ENCODE measurements around the gene PTH1R.

PTH1R gene

DNA sequence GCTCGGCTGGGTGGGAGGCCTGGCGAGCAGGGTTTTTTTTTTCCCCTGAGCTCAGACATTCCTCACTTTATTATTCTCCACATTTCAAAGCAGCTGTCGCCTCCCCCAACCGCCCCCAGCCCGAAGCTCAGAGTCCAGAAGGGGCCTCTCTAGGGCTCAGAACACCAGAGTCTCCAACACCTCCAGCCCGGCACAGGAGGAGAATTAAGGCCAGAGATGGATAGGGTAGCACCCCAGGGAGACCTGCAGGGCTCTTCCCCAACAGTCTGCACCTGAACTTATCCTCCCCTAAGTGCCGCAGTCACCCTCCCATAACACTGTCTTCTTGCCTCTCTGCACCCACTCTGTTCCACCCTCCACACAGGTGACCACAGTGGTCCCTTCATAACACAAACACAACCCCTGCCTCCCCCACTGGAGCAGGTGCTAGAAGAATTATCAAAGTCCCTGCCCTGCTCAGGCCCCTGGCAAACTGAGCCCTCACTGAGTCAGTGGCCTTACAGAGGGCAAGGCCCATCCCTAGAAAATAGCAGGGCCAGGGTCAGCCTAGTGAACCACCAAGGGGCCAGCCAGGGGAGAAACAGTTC is 28.4 kb upstream of the PTH1R start:
- in situ Hi-C loops (cut with MboI; ENCODE audit: low pct_unique_long_range_greater_than_20kb, low sequenced_read_pairs, unreplicated experiment): no loop called here
- TF ChIP-seq, protein P1, sequence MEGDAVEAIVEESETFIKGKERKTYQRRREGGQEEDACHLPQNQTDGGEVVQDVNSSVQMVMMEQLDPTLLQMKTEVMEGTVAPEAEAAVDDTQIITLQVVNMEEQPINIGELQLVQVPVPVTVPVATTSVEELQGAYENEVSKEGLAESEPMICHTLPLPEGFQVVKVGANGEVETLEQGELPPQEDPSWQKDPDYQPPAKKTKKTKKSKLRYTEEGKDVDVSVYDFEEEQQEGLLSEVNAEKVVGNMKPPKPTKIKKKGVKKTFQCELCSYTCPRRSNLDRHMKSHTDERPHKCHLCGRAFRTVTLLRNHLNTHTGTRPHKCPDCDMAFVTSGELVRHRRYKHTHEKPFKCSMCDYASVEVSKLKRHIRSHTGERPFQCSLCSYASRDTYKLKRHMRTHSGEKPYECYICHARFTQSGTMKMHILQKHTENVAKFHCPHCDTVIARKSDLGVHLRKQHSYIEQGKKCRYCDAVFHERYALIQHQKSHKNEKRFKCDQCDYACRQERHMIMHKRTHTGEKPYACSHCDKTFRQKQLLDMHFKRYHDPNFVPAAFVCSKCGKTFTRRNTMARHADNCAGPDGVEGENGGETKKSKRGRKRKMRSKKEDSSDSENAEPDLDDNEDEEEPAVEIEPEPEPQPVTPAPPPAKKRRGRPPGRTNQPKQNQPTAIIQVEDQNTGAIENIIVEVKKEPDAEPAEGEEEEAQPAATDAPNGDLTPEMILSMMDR (IDR thresholded peaks at IDR 0.05; ENCODE audit: extremely low read depth, insufficient read depth, missing control alignments): no peak
- no peak for DNase-seq (ENCODE audit: low spot score)

DNA sequence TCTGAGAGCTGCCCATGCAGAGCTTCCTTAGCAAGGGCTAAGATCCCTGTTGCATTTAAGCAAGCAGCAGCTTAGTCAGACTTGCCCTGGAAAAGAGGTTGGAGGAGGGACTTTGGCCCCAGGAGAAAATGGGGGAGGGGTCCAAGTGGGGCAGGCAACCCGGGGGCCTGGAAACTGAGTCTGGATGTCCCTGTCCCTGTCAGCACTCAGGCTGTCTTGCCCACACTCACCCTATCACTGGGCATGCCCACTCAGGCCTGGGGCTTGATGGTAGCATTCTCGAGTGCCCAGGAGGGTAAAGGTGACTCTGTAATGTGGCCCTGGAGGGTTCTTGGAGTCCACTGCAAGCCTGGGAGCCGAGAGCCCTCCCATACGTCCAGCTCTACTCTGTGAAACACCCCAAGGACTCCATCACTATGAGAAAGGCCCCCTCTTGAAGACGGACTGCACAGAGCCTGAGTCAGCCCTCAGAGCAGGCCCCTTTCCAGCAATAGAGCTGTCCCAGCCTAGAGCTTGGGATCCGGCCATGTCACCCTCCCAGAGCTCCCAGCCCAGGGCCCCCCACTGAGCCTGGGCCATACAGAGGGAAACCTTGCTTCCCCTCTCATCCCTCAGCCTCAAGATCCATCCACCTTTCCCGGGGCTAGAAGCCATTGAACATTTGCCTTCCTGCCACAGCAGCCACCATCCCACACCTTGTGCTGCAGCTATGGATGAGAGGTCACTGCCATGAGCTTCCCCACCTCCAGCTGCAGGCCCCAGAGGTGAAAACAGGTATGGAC is 27.6 kb upstream of the PTH1R start:
- no peak for DNase-seq (ENCODE audit: low spot score)
- in situ Hi-C loops (cut with MboI; ENCODE audit: low pct_unique_long_range_greater_than_20kb, low sequenced_read_pairs, unreplicated experiment): no loop called here
- TF ChIP-seq, protein P1 (IDR thresholded peaks at IDR 0.05; ENCODE audit: extremely low read depth, insufficient read depth, missing control alignments): no peak

DNA sequence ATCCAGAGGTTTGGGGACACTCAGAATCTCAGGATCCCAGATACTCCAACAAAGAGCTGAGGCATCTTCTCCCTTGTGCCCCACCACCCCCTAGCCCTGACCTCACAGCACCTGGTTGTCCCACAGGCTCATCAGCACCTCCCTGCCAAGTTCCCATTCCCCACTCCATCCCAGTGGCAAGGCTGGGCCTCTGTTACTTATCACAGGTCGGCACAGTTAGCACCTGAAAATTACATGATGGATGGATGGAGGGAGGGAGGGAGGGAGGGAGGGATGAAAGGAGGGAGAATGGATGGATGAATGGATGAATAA is 27.1 kb upstream of the PTH1R start:
- in situ Hi-C loops (cut with MboI; ENCODE audit: low pct_unique_long_range_greater_than_20kb, low sequenced_read_pairs, unreplicated experiment): no loop called here
- TF ChIP-seq, protein P1 (IDR thresholded peaks at IDR 0.05; ENCODE audit: extremely low read depth, insufficient read depth, missing control alignments): no peak
- DNase-seq (ENCODE audit: low spot score): no peak

DNA sequence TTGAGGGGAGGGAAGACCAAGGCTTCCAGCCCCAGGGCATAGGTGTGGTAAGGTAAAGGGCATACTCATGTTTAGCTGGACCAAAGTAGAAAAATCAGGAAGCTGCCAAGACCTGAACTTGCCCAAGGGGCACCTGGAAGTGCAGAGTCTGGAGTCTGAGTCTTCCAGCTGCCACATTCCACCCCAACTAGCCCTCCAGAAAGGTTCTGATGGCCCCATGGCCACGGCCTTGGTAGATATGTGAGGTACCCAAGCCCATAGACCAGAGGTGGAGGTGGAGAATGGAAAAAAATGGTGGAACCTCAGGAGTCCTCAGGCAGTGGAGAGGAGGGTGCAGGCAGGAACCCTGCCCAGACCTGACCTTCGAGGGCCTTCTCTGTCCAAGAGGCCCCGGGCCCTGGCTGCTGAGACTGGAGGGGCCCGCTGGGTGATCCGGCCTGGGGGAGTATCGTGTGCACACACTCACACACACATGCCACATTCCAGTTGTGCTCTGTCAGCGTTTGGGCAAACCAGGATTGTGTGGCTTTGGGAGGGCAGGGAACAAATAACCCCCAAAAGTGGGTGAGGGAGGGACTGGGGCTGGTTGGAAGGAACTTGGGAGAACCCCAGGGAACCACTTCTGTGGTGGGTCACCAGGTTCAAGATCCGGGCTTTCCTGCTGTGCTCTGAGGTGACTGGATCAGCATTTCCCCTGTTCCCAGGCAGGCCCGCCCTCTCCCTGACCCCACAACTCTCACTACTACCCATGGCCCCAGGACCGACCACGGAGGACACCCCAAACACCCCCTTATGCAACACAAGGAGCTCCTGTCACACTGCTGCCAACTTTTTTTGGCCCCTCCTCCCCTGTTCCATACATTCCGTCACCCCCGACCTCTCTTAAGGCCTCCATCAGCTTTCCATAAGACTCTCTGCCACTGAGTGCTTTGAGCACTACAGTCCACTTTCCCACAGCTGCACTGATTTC is 25.9 kb upstream of the PTH1R start:
- in situ Hi-C loops (cut with MboI; ENCODE audit: low pct_unique_long_range_greater_than_20kb, low sequenced_read_pairs, unreplicated experiment): no loop called here
- DNase-seq (ENCODE audit: low spot score): no peak

DNA sequence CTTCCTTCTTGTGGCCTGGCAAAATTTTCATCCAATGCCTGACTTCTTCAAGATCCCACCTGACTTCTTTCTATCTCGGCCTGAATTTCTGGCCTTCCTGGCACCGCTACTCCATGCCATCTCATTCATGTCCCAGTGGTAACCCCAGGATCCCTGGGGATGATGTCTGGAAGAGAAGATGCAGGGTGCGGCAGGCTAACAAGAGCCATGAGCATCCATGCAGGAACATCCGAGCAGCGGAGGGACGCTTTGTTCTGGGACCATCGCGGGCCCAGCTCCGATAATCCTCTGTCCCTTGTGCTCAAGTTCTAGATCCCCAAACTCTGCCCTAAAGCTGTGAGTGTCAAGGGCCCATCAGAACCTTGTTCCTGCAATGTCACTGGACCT is 25.2 kb upstream of the PTH1R start:
- in situ Hi-C loops (cut with MboI; ENCODE audit: low pct_unique_long_range_greater_than_20kb, low sequenced_read_pairs, unreplicated experiment): no loop called here
- no peak for DNase-seq (ENCODE audit: low spot score)
- TF ChIP-seq, protein P1 (IDR thresholded peaks at IDR 0.05; ENCODE audit: extremely low read depth, insufficient read depth, missing control alignments): no peak

More for the DNA sequence above, 25.9 kb upstream of the PTH1R start:
- TF ChIP-seq, protein P1 (IDR thresholded peaks at IDR 0.05; ENCODE audit: extremely low read depth, insufficient read depth, missing control alignments): no peak

DNA sequence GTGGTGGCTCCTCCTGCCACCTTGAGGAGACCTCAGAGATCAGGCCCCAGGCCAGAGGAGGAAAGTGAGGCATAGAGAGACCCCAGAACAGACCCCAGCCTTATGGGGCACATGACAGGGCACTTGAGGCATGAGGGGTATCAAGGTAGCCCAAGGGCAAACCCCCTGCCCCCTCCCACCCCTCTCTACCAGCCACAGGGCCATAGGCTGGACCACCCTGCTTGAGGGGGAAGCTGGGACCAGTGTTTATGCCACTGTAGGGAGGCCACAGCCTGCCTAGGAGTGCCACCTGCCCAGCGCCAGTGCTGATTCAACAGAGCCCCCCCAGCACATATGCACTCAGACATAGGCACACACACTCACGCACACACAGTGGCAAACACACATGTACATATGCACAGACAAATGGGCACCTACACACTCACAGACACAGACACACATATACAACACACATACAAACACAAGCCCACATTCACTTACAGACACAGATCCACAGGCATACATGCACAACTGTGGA is 24.6 kb upstream of the PTH1R start:
- DNase-seq (ENCODE audit: low spot score): no peak
- in situ Hi-C loops (cut with MboI; ENCODE audit: low pct_unique_long_range_greater_than_20kb, low sequenced_read_pairs, unreplicated experiment): no loop called here

More for the DNA sequence above, 24.6 kb upstream of the PTH1R start:
- TF ChIP-seq, protein P1 (IDR thresholded peaks at IDR 0.05; ENCODE audit: extremely low read depth, insufficient read depth, missing control alignments): no peak
